Occipital lobe (tissue), 2 donors: ENCODE measurements around the gene NLGN4X. TPM values are rescaled to one million over a fixed set of nuclear protein-coding genes. Genes with fewer than 3 reads are reported as not detected.
"Not testable (repeated sequence)": the region's sequence is repeated elsewhere in the genome, so short reads cannot be mapped to it uniquely, and the experiment has no call there.

Experiments used
- DNase-seq: peaks from one replicate; lab custom pipeline; 2025; lab: John Stamatoyannopoulos, UW
- total RNA-seq: library from RNA; depleted of rRNA; stranded (reverse); fragments of >200 nt; gene quantifications from one replicate; pipeline ENCODE4 v1.2.3, GENCODE V29; 2014

Gene NLGN4X
- total RNA-seq, 1 donor from 2014 or later = 56.1 TPM

- no peak for DNase-seq
Measured at GRCh38 chrX:6015423-6015822, 213.2 kb downstream of the NLGN4X start.

DNA sequence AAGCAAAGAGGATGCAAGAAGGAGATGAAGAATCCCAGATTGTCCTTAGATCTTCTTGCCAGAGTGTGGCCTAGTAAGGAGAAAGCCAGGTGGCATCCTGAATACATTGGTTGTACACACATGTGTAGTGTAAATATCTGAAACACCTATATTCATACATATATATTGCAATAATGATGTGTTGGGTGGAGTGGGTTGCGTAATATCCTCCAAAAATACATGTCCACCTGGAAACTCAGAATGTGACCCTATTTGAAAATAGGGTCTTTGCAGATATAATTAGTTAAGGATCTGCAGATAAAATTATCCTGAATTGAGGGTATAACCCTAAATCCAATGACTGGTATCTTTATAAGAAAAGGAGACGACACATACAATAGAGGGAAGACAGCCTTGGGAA is 216.3 kb downstream of the NLGN4X start:
- no peak for DNase-seq

- DNase-seq = no peak
Measured at GRCh38 chrX:6005856-6006255, 222.8 kb downstream of the NLGN4X start.

GRCh38 chrX:6004529-6004928 is 224.1 kb downstream of the NLGN4X start:
- no peak for DNase-seq

DNA sequence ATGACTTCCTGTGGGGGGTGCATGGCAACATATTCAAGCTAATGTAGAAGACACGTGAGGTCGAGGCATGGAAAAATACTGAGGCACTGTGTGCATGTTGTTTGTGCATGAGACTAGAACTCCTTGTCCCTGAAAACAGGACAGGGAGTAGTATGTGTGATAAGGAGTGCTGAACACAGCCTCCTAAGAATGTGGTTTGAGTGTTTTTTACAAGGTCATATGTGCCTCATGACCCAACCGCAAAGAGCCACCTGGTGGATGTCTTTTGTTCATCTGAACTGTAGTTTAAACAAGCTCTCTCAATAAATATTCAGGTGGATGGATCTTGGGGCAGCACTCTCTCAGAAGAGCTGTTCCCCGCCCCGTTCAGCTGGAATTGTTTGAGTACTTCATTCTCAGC is 226.6 kb downstream of the NLGN4X start:
- DNase-seq = no peak

GRCh38 chrX:5998901-5999300 is 229.8 kb downstream of the NLGN4X start:
- DNase-seq = no peak

- no peak for DNase-seq
Measured at GRCh38 chrX:5998456-5998855, 230.2 kb downstream of the NLGN4X start.

GRCh38 chrX:5991393-5991792 is 237.3 kb downstream of the NLGN4X start:
- no peak for DNase-seq

GRCh38 chrX:5979338-5979737 is 249.3 kb downstream of the NLGN4X start:
- no peak for DNase-seq

DNA sequence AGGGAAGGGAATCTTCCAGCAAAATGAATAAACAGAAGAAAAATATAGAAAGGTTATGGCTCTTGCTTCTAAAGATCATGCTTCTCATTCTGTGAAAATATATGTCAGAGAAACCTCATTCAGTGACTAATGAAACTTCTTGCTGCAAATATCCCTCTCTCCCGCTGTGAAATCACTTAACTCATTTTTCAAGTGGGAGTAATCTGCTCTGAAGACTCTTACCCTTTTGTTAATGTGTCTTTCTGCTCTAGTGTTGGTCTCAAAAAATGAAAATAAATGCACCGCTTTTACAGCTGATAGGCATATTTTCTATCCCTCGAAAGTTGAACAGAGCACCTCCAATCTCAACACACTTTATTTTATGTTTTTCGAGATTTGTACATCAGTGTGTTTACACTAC is 252.3 kb downstream of the NLGN4X start:
- DNase-seq = no peak

DNA sequence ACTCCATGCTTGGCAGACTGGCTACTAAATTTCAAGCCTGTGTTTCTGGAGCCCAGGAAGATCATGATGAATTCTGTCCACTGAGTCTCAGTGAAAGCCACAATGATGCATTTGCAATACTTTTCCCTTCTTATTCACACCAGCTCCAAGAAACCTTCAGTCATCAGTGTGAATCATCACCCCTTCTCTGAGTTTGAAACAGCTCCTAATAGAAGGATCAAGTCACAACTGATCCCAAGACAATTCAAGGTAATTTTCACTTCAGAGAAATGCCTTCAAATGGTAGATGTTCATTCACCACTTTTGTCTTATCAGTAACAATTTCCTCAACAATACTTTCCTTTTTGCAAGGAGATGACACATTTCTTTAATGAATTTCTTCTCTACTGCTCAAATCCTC is 257.4 kb downstream of the NLGN4X start:
- DNase-seq = no peak

DNA sequence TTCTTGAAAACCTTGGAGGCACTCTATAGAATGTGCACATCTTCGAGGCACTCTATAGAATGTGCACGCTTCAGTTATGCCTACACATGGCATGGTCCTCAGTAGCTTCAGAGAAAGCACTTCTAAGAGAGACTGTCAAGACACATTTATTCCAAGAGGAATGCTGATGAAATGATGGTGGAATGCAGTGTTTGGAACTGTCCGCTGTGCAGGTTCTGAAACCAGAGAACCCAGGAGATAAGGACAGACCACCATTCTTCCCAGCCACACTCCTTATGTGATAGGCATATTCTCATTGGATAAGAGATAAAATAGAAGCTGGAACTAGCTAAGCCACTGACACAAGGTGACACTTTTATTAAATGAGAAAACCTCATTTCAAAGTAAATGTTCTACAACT is 263.3 kb downstream of the NLGN4X start:
- no peak for DNase-seq

DNA sequence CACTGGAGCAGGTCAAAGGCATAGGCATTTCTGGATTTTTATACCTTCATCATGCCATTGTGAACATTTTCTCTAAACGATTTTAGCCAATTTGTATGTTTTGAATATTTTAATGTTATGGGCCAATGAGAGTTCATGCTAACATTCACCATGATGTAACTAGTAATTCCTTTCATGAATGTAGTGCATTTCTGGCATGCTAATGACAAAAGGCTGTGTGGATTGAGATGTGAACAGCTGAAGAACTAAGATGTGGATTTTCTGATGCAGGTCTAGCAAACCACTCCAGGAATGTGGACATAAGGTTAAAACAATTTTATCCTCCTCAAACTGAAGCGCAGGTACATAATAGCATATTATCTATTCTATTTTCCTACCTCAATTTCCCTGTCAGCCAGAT is 269.4 kb downstream of the NLGN4X start:
- DNase-seq = no peak

GRCh38 chrX:5958523-5958922 is 270.1 kb downstream of the NLGN4X start:
- no peak for DNase-seq

GRCh38 chrX:5957506-5957905 is 271.2 kb downstream of the NLGN4X start:
- DNase-seq = no peak

GRCh38 chrX:5936438-5936837 is 292.2 kb downstream of the NLGN4X start:
- no peak for DNase-seq

- DNase-seq = no peak
Measured at GRCh38 chrX:5928224-5928623, 300.4 kb downstream of the NLGN4X start.

DNA sequence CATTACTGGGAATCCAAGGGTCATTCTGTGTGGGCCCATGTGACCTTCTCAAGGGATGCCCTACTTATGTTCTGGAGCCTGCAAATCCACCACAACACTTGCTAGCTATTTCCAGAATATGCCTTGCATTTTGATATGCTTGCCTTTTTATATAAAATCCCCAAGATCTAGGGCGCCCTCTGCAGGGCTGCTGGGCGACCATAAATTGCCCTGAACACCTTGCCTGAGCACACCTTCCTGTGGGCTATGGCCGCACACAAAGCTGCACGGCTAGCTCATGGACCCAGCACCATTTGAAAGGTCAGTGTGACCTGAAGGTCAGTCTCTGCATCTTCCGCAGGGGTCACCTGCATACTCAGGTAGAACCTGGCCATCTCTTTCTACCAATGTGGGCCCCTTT is 311.7 kb downstream of the NLGN4X start:
- no peak for DNase-seq

- no peak for DNase-seq
Measured at GRCh38 chrX:5915783-5916182, 312.9 kb downstream of the NLGN4X start.

DNA sequence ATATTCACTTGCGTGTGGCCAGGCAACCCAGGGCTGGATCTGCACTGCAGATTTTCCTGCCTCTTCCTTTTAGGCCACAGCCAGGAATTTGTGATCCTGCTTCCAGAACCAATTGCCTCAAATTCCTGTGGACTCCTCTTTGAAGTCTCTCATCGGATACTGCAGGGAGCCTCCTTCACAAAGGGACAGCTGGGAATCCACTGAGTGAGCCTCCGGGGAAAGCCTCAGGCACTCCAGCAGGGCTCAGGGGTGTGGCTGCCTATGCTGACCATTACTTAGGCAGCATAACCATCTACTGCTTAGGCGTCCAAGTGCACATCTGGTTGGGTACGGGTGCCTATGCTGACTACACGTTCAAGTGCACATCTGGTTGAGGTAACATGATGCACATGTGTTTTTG is 321.5 kb downstream of the NLGN4X start:
- DNase-seq = no peak

DNA sequence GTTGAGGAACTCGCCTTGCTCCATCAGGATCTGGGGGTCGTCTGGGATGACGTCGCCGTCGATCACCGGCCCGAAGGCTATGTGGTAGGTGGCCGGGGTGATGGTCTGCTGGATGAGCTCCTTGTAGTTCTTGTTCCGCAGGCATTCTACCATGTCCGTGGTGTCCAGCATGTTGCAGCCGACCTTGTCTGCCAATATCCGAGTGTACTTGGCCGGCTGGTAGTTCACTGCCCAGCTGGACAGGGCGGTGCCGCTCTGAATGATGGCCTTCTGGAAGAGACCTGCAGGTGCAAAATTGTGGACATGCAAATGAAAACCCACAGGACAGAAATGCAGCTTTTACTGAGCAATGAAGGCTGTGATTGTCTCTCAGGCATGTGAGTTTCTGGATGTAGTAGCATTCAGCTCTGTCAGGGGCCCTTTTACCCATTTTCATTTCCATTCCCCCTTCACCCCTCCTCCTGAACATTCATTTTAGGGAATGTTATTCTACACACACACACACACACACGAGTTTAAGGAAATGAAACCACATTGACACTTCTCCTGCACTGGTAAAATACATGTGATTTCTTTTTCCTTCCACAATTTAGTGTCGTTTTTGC is 325.0 kb downstream of the NLGN4X start:
- not testable (repeated sequence) for DNase-seq

GRCh38 chrX:5898463-5898862 is 330.2 kb downstream of the NLGN4X start:
- DNase-seq = no peak

- no peak for DNase-seq
Measured at GRCh38 chrX:5891378-5891777, 337.3 kb downstream of the NLGN4X start.

DNA sequence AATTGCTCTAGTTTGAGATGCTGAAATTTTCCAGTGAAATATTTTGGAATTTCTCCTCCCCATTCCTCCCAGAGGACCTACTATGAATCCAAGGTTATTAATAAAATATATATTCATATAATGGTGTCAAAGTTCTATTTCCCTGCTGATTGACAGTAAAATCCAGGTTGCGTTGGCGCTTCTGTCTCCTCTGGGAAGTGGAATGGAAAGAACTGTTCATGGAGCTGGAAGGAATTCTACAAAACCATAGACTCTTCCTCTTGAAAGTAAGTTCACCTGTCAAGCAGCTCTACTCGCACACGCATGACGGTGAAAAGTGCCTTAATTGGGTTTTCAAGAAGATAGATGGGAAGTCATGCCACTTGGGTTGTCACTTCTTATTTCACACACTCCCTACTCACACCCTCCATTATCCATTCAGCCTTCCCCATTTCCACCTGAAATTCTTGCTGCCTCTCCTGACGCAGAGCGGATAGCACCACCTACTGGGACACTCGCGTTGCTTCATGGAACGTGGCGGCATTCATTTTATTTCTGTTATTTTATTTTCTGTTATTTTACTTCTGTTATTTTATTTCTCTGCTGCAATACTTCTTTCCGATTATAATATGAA is 351.6 kb downstream of the NLGN4X start:
- DNase-seq = no peak
